Measurements from ENCODE around the gene CD99L2. TPM values are rescaled to one million over a fixed set of nuclear protein-coding genes. Genes with fewer than 3 reads are reported as not detected.

The CD99L2 gene
- total RNA-seq, 1 experiment from 2014 or later: 42.4 TPM

DNA sequence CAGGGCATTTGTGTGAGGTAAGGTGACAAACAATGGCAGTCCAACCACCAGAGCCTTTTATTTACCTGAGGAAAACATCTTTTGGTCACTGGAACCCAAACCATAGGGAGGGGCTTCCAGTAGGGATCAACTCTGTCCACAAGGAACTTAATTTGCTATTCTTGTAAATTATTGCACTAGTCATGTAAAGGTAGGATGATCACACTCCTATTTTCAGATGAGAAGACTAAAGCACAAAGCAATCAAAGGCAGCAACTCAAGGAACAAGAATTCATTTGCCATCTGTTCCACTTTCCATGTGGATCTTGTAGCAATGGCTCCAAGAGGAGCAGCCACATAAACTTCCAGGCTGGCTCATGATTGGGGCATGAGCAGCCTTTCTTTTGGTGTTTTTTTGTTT, 35.3 kb downstream of the CD99L2 start:
- no peak overlapping the region for H3K4me3 Mint-ChIP-seq (ENCODE audit: unreplicated experiment)
- no peak for DNase-seq (ENCODE audit: unreplicated experiment)
- ChIA-PET CTCF (no interaction called here), POLR2A (no interaction called here)
- peaks cover 7% of the 10 kb centered on the region for H3K4me1 Mint-ChIP-seq (ENCODE audit: insufficient read depth, unreplicated experiment)
- no peaks in the 10 kb centered on the region for H3K27me3 Mint-ChIP-seq (ENCODE audit: insufficient read depth, unreplicated experiment)
- peaks cover 5% of the 10 kb centered on the region for H3K36me3 Mint-ChIP-seq (ENCODE audit: insufficient read depth, unreplicated experiment)
- BruUV-seq (replicated peaks): no TSS peak
- no peak for TF ChIP-seq CTCF (IDR thresholded peaks at IDR 0.05; ENCODE audit: unreplicated experiment)
- intact Hi-C loops (cut with micrococcal nuclease): no loop called here
- H3K27ac Mint-ChIP-seq (ENCODE audit: low read depth, unreplicated experiment): no peak overlapping the region
- H3K9me3 Mint-ChIP-seq (ENCODE audit: unreplicated experiment): peaks cover 7% of the 10 kb centered on the region

DNA sequence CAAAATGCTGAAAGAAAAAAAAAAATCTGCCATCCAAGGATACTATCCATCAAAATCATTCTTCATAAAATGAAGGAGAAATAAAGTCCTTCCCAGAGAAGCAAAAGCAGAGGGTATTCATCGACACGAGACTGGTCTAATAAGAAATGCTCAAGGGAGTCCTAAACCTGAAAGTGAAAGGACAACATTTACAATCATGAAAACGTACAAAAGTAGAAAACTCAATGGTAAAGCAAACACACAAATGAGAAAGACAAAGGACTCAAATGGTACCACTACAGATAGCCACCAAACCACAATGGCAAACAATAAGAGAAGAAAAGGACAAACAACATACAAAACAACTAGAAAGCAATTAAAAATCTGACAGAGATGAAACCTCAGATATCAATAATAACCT, 41.0 kb downstream of the CD99L2 start:
- H3K27me3 Mint-ChIP-seq (ENCODE audit: insufficient read depth, unreplicated experiment): no peaks in the 10 kb centered on the region
- CTCF ChIA-PET: no interaction called here
- no peak overlapping the region for H3K4me3 Mint-ChIP-seq (ENCODE audit: unreplicated experiment)
- peaks cover 13% of the 10 kb centered on the region for H3K9me3 Mint-ChIP-seq (ENCODE audit: unreplicated experiment)
- no peak for DNase-seq (ENCODE audit: unreplicated experiment)
- POLR2A ChIA-PET: interaction anchor here (0.6 kb wide), 1 partner anchor 687 kb away, joined by 3 read pairs; no protein-coding TSS in a partner anchor
- TF ChIP-seq CTCF (IDR thresholded peaks at IDR 0.05; ENCODE audit: unreplicated experiment): no peak
- intact Hi-C loops (cut with micrococcal nuclease): no loop called here
- peaks cover 25% of the 10 kb centered on the region for H3K36me3 Mint-ChIP-seq (ENCODE audit: insufficient read depth, unreplicated experiment)
- H3K27ac Mint-ChIP-seq (ENCODE audit: low read depth, unreplicated experiment): peak overlapping the region; percentile 80
- H3K4me1 Mint-ChIP-seq (ENCODE audit: insufficient read depth, unreplicated experiment): peaks cover 17% of the 10 kb centered on the region
- BruUV-seq (replicated peaks): no TSS peak

- DNase-seq (ENCODE audit: unreplicated experiment): no peak
- H3K36me3 Mint-ChIP-seq (ENCODE audit: insufficient read depth, unreplicated experiment): peaks cover 30% of the 10 kb centered on the region
- no TSS peak for BruUV-seq (replicated peaks)
- peaks cover 11% of the 10 kb centered on the region for H3K9me3 Mint-ChIP-seq (ENCODE audit: unreplicated experiment)
- POLR2A ChIA-PET: no interaction called here
- peaks cover 17% of the 10 kb centered on the region for H3K4me1 Mint-ChIP-seq (ENCODE audit: insufficient read depth, unreplicated experiment)
- intact Hi-C loops (cut with micrococcal nuclease): no loop called here
- CTCF ChIA-PET: no interaction called here
- H3K27ac Mint-ChIP-seq (ENCODE audit: low read depth, unreplicated experiment): peak overlapping the region; percentile 80
- no peak overlapping the region for H3K4me3 Mint-ChIP-seq (ENCODE audit: unreplicated experiment)
- no peaks in the 10 kb centered on the region for H3K27me3 Mint-ChIP-seq (ENCODE audit: insufficient read depth, unreplicated experiment)
- no peak for TF ChIP-seq CTCF (IDR thresholded peaks at IDR 0.05; ENCODE audit: unreplicated experiment)
These were observed 41.7 kb downstream of the CD99L2 start for GRCh38 chrX:150856785-150857184.

DNA sequence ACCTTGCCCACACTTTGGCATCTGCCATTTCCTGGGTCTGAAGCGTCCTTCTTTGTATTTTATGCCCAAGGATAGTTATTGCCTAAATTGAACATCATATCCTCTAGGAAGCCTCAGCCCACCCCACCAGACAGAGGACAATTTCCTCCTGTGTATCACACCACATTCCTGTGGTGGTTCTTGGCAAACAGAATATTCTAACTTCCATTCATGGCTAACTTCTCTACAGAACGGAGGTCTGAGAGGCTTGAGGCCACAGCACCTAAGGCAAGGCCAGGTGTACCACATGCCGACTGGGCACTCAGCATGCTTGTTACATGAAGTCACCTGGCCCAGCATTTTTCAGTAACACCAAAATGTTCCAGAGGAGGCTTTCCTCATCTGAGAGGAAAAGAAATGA, 42.4 kb downstream of the CD99L2 start:
- Mint-ChIP-seq H3K9me3 (ENCODE audit: unreplicated experiment) (peaks cover 11% of the 10 kb centered on the region), H3K27ac (ENCODE audit: low read depth, unreplicated experiment) (peak overlapping the region; percentile 80), H3K36me3 (ENCODE audit: insufficient read depth, unreplicated experiment) (peaks cover 35% of the 10 kb centered on the region), H3K4me1 (ENCODE audit: insufficient read depth, unreplicated experiment) (peaks cover 17% of the 10 kb centered on the region), H3K27me3 (ENCODE audit: insufficient read depth, unreplicated experiment) (no peaks in the 10 kb centered on the region), H3K4me3 (ENCODE audit: unreplicated experiment) (no peak overlapping the region)
- ChIA-PET CTCF (no interaction called here), POLR2A (no interaction called here)
- intact Hi-C loops (cut with micrococcal nuclease): no loop called here
- DNase-seq (ENCODE audit: unreplicated experiment): peak; percentile 44
- no peak for TF ChIP-seq CTCF (IDR thresholded peaks at IDR 0.05; ENCODE audit: unreplicated experiment)
- no TSS peak for BruUV-seq (replicated peaks)
